Measurements from ENCODE around the gene PLPP1.

- TF ChIP-seq CTCF (IDR thresholded peaks at IDR 0.05) (no peak), POLR2A (IDR thresholded peaks at IDR 0.05) (no peak)
Observed at GRCh38 chr5:55511010-55511409, 23.8 kb downstream of the PLPP1 start.
